GM21576 (cell line): ENCODE results near the gene DOLPP1.
"Not testable (repeated sequence)": the region's sequence is repeated elsewhere in the genome, so short reads cannot be mapped to it uniquely, and the experiment has no call there.

Experiments used
- ATAC-seq: cut with Tn5 transposase; IDR thresholded peaks from one replicate; pipeline ENCODE4 v1.9.1; 2021; ENCODE audit warnings: mild to moderate bottlenecking, moderate library complexity; ENCODE audit not compliant: unreplicated experiment

DOLPP1 gene

DNA sequence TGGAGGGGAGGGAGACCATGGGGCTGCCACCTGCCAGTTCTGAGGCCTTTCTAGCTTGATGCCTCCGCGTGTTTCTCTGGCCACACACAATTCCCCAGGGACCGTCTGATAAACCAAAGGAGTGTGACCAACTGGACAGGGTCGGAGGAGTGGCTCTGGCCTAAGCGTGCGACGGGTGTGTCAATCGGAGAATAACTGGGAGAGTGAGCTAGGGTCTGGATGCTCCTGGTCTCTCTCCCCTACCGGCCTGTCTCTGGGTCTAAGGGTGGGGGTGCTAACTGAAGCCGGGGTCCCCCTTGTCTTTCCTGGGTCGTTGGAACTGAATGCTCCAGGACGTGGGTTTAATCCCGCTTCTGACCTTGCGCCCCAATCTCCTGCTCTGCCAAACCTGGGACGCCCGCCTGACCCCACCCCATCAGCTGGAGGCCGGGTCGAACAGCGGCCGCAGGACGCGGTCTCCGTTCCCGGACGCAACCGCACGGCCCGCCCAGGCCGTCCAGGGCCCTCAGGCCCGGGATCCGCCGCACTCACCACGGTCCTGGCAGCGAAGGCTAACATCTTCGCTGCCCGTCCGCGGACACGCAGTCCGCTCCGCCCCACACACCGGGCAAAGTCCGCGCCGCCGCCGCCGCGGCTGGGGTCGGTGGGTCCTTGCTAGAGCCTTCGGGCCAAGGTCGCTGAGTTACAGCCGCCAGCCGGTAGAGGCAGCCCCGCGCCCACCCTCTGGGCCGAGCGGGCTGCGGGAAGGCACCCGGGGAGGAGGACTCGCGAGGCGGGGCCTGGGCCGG, 29.2 kb downstream of the DOLPP1 start:
- peak; percentile 3 for ATAC-seq

DNA sequence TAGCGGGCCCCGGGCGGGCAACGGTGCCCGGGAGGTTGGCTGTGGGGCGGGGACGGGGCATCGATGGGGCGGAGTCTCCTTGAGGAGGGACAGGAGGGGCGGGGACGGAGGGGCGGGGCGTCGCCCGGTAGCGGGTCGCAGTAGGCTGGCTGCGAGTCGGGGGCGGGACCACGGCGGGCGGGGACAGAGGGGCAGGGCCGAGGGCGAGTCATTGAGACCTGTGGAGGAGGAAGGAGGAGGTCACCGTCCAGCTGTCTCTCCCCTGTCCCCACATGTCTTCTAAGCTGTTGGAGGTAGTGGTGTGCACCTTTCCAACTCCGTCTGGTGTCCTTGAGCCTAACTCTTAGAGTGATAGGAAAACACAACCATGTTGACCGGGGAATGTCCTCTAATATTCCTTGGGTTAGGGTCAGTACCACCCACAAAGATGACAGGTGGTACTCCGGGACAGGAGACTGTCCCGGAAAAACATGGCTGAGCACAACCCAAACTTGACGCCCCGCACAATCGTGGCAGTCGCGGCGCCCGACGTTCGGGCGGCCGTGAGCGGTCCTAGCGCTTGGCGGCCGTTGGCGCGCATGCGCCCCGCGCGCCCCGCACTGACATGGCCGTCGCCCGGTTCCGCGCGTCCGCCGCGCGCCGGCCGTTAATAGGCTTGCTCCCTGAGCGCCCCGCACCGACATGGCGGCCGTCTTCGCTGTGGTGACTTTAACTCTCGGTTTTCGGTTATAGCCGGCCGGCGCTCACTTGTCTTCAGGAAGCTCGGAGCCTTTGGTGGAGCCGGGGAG, 30.0 kb downstream of the DOLPP1 start, which contains the start of the genes CRAT and PTPA:
Gene CRAT (minus strand): TSS at position 54 of the 788 bp plus-strand sequence. CDS start 284 bp downstream, outside the sequence.
Gene PTPA (plus strand): TSS at position 676 of the 788 bp plus-strand sequence. CDS start 186 bp downstream, outside the sequence.
- ATAC-seq = peak; percentile 59

- ATAC-seq = no peak
These were observed 30.7 kb downstream of the DOLPP1 start for GRCh38 chr9:129111528-129112151.

- ATAC-seq = not testable (repeated sequence)
These were observed 31.6 kb downstream of the DOLPP1 start for GRCh38 chr9:129112526-129112925.

DNA sequence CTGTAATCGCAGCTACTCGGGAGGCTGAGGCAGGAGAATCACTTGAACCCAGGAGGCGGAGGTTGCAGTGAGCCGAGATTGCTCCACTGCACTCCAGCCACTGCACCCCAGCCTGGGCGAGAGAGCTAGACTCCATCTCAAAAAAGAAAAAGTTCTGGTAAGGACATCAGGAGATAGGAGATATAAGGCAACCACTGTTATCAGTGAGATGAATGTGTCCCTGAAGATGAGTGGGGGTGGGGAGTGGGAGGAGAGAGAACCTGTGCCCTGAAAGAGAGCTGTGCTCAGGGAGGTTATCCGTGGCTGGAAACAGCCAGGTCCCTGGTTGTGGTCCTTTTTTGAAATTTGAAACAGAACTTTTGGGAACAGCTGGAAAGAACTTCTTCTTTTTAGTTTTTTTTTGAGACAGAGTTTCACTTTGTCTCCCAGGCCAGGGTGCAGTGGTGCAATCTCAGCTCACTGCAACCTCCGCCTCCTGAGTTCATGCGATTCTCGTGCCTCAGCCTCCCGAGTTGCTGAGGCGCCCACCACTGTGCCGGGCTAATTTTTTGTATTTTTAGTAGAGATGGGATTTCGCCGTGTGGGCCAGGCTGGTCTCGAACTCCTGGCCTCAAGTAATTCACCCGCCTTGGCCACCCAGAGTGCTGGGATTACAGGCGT, 32.9 kb downstream of the DOLPP1 start:
- ATAC-seq = no peak

- ATAC-seq = no peak
These were observed 37.9 kb downstream of the DOLPP1 start for GRCh38 chr9:129118799-129119198.

GRCh38 chr9:129121483-129121882, 40.6 kb downstream of the DOLPP1 start:
- no peak for ATAC-seq

GRCh38 chr9:129122133-129122532, 41.2 kb downstream of the DOLPP1 start:
- ATAC-seq = no peak

DNA sequence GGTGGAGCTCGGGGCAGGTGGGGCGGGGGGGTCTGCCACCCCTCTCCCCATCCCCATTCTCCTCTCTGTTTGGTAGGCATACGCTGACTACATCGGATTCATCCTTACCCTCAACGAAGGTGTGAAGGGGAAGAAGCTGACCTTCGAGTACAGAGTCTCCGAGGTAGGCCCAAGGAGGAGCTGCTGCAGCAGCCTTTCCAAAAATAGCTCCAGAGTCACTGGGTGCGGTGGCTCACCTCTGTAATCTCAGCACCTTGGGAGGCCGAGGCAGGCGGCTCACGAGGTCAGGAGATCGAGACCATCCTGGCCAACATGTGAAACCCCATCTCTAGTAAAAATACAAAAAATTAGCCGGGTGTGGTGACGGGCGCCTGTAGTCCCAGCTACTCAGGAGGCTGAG, 42.1 kb downstream of the DOLPP1 start:
- ATAC-seq = not testable (repeated sequence)

- no peak for ATAC-seq
These were observed 43.7 kb downstream of the DOLPP1 start for GRCh38 chr9:129124506-129125069.

DNA sequence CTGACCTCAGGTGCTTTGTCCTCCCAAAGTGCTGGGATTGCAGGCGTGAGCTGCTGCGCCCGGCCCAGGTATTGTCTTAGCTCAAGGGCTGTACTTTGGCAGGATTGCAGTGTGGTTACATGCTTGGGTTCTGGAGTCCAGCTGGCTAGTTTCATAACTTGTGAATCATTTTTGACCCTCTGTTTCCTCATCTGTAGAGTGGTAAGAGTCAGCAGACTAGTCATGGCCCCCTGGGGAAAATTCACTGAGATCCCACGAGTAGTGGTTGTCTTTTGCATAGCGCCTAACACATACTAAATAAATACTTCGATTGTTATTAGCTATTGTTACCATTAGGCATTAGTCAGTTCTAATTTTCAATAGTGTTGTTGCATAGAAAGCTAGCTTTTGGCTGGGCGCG, 44.6 kb downstream of the DOLPP1 start:
- no peak for ATAC-seq

GRCh38 chr9:129126749-129127618, 46.1 kb downstream of the DOLPP1 start:
- no peak for ATAC-seq

DNA sequence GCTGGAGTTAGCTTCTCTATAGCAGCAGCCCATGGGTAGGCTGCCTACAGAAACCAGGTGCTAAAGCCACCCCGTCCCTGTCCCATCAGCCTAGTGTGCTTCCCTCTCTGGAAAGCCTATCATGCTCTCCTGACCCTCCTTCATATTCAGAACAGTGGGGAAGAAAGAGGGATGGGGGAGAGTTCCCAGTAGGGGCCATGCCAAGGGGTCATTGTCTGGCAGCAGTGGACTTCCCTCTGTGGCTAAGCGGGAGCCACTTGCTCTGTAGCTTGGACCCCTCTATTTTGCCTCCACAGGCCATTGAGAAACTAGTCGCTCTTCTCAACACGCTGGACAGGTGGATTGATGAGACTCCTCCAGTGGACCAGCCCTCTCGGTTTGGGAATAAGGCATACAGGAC, 47.8 kb downstream of the DOLPP1 start:
- no peak for ATAC-seq

GRCh38 chr9:129130271-129130670, 49.4 kb downstream of the DOLPP1 start:
- ATAC-seq = not testable (repeated sequence)

DNA sequence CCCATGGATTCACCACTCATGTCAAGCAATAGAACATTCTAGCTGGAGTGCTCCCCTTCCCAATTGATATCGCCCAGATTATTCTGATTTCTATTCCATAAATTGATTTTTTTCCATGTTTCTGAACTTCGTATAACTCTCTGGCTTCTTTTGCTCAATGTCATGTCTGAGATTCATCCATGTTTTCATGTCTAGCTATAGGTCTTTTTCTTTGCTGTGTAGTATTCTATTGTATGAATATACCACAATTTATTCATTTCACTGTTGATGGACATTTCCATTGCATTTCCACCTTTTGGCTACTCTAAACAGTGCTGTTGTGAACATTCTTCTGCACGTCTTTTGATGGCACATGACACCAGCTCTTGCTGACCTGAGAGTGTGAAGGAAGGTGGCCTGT, 49.9 kb downstream of the DOLPP1 start:
- ATAC-seq = no peak

DNA sequence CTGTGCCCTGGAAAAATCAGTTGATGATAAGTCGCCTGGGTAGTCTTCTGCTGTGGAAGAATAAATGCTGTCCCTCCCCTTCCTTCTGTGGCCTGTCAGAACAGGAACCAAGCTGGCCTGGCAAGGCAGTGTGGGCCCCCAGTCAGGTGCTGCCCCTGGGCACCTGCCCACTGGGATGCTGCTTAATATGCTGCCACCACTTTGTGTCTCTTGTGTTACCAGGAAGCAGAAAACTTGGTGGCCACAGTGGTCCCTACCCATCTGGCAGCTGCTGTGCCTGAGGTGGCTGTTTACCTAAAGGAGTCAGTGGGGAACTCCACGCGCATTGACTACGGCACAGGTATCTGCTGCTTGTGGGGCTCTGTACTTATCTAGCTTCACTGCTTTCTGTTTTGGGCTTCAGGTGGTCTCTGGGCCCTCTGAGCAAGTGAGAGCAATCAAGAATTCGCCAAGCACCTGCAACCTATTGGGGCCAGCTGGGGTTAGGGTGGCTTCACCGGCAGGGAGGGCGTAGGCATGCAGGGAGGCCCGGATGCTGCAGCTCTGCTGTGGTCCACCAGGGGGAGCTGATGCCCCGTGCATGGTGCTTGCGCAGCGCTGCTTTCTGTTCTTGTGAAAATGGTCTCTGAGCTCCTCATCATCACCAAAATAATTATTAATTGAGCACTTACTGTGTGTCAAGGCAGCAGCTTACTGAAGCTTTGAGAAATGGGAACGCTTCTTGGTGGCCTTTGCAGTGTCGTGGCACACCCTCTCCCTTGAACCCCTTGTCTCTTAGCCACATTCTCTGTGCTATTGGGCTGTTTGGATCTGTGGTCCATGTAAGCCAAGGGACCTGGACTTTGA, 50.6 kb downstream of the DOLPP1 start:
- no peak for ATAC-seq

DNA sequence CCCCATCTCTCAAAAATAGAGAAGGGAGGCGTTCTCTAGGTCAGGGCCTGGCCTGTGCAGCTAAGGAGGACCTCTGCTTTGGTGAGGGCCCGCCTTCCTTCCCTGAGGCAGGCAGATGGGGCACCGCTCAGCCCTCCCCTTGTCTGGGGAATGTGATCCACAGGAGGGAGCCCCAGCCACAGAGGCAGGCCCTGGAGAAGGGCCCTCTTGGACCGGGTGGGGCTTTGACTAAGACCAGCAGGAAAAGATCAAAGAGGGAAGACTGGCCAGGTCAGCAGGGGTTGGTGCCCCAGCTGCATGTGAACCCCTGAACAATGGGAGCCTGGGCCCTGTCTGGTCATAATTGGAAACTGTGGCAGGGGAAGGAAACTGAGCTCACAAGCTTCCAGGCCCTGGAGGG, 52.2 kb downstream of the DOLPP1 start:
- no peak for ATAC-seq

- no peak for ATAC-seq
These were observed 54.6 kb downstream of the DOLPP1 start for GRCh38 chr9:129135476-129135875.
